T-helper 1 cell treated with Interleukin-12 subunit alpha and Interleukin-12 subunit beta and Interleukin-4 antibody, amounts not matched to agents 30 ng/mL and 1 ng/mL, for 36 hours (primary cell): ENCODE measurements around the gene AKAP1. TPM values are rescaled to one million over a fixed set of nuclear protein-coding genes. Genes with fewer than 3 reads are reported as not detected.
"Not testable (repeated sequence)": the region's sequence is repeated elsewhere in the genome, so short reads cannot be mapped to it uniquely, and the experiment has no call there.

Experiments used
- intact Hi-C: fragments of 100-400 bp; cut with micrococcal nuclease; formaldehyde crosslinking; loops from one replicate; pipeline ENCODE4 v1.15.1; 2024
- total RNA-seq: library from RNA; stranded (reverse); gene quantifications from 2 replicates; pipeline ENCODE4 v1.2.3, GENCODE V29; 2022

The AKAP1 gene
- total RNA-seq, 1 donor from 2014 or later, result 28.1 TPM

DNA sequence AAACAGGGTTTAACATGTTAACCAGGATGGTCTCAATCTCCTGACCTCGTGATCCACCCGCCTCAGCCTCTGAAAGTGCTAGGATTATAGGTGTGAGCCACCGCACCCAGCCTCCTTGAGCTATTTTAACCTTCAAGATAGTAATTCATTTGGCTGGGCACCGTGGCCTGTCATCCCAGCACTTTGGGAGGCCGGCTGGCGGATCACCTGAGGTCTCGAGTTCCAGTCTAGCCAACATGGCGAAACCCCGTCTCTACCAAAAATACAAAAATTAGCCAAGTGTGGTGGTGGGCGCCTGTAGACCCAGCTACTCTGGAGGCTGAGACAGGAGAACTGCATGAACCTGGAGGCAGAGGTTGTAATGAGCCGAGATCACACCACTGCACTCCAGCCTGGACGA is 17.6 kb downstream of the AKAP1 start:
- intact Hi-C loops, result not testable (repeated sequence)

DNA sequence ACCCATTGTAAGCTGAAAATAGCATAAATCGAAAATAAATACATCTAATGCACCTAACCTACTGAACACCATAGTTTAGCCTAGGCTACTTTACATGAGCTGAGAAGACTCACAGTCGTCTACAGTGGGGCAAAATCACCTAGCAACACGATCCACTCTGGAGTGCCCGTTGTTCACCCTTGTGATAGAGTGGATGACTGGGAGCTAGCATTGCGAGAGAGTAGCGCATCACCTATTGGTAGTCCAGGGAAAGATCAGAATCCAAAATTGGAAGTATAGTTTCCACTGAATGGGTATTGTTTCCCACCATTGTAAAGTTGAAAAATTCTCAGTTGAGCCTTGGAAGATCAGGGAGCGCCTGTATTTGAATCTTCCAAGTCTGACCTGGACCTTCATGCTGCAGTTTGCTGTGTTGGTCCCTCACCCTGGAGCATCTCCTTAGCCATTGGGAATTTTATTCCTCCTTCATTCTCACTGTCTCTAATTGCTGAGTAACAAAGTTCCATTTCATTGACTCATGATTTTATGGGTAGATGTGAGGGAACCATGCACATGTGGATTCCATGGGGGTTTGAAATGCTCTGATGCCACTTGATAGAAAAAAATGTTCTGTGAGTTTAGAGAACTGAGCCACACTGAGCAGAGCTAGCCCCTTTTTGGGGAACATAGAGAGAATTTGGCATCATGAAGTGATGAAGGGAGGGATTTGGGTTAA is 19.6 kb downstream of the AKAP1 start:
- intact Hi-C loops, result no loop called here

DNA sequence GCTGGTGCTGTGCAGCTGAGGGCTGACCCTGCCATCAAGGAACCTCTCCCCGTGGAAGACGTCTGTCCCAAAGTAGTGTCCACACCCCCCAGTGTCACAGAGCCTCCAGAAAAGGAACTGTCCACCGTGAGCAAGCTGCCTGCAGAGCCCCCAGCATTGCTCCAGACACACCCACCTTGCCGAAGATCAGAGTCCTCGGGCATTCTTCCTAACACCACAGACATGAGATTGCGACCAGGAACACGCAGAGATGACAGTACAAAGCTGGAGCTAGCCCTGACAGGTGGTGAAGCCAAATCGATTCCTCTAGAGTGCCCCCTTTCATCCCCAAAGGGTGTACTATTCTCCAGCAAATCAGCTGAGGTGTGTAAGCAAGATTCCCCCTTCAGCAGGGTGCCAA is 20.5 kb downstream of the AKAP1 start:
- intact Hi-C loops, result no loop called here

DNA sequence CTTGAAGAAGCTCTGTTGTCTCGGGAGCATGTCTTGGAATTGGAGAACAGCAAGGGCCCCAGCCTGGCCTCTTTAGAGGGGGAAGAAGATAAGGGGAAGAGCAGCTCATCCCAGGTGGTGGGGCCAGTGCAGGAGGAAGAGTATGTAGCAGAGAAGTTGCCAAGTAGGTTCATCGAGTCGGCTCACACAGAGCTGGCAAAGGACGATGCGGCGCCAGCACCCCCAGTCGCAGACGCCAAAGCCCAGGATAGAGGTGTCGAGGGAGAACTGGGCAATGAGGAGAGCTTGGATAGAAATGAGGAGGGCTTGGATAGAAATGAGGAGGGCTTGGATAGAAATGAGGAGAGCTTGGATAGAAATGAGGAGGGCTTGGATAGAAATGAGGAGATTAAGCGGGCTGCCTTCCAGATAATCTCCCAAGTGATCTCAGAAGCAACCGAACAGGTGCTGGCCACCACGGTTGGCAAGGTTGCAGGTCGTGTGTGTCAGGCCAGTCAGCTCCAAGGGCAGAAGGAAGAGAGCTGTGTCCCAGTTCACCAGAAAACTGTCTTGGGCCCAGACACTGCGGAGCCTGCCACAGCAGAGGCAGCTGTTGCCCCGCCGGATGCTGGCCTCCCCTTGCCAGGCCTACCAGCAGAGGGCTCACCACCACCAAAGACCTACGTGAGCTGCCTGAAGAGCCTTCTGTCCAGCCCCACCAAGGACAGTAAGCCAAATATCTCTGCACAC is 21.2 kb downstream of the AKAP1 start:
- intact Hi-C loops, result no loop called here

DNA sequence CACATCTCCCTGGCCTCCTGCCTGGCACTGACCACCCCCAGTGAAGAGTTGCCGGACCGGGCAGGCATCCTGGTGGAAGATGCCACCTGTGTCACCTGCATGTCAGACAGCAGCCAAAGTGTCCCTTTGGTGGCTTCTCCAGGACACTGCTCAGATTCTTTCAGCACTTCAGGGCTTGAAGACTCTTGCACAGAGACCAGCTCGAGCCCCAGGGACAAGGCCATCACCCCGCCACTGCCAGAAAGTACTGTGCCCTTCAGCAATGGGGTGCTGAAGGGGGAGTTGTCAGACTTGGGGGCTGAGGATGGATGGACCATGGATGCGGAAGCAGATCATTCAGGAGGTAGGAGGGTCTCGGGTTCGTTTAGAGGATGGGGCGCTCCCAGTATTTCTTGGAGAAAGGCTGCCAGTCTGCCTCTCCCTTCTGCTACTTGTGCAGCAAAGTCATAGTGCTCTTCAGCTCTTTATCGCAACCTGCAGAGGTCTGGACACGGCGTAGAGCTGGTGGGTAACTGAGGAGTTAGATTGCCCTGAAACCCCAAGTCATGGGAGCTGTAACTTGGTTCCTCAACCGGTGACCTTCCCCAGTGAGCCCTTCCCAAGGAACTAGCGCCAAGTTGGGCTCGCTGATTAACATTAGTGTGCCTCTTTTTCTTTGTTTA is 21.9 kb downstream of the AKAP1 start:
- intact Hi-C loops, result no loop called here

DNA sequence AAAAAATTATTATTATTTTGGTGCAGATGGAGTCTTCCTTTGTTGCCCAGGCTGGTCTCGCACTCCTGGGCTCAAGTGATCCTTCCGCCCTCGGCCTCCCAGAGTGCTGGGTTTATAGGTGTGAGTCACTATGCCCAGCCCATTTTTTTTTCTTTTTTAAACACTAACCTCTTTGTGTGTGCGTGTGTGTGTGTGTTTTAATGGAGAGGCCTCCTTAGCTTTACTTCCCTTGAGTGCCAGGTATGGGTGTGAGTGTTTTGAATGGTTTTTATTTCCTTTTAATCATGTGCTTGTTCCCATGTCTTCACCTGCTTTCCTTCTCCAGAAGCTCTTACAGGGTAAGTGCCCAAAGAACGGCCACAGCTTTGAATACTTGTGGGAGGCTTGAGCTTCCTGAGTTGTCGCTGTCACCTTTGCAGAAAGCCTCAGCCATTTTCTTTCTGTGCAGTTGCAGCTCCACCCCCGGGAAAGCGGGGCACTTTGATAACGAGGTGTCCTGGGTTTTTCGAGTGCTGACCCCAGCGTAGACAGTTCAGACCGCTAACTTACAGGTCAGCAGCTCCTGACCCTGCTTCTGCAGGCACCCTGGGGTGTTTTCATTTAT is 22.6 kb downstream of the AKAP1 start:
- intact Hi-C loops, result no loop called here

DNA sequence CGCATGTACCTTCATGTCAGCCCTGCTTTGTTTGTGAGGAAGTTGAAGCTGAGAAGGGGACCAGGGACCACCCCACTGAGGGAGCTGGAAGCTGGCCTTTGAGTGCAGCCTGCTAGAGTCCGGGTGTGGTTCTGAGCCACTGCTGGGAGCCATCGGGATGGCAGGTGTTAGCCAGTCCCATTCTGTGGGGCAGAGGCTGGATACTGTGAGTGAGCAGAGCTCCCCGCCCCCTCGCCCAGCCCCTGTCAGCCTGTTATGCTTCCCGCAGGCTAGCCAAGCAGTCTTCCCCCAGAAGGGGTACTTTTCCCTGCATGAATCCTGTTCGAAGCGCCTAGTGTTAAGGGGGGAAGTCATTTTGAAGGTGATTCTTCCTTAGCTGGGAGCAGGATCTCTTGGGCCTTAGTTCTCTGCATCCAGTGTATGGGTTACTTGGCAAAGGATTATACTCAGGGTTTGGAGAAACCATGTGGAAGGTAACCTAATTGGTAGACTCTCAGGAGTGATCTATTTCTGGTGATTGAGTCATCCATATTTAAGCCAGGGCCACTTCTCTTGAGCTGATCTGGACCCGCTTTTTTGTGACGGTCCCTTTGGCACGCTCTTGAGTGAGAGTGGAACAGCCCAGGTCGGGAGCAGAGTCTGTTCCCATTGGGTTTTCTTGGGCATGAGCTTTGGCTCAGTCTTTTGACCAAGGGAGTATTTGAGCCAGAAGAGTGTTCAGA is 23.8 kb downstream of the AKAP1 start:
- intact Hi-C loops, result no loop called here

DNA sequence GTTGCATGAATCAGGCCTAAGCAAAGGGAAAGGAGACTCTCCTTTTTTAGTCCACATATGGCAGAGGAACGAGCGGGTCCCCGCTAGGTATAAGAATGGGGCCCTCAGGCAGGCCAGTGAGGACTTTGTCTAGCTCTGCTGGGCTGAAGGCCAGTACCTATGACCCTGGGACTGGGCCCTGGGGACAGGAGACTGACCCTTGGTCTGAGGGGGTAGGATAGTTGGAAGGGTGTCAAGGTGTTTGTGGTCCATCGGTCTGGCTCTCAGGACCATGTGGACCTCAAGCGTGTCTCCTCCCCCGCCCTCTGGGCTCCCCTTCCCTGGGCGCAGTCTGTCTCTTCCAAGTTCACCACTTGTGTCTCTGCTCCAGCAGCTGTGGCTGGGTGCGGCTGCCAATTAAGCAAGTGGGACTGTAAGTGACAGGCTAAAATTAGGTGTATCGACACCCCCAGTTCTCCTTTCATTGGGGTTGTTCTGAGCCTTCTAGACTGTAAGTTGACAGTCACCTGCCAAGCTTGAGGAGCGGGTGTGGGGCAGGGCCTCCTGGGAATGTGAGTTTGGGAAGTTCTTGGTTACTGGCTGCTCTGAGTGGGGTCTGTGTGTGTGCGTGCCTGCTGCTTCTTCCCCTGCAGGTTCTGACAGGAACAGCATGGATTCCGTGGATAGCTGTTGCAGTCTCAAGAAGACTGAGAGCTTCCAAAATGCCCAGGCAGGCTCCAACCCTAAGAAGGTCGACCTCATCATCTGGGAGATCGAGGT is 24.5 kb downstream of the AKAP1 start:
- intact Hi-C loops, result no loop called here

DNA sequence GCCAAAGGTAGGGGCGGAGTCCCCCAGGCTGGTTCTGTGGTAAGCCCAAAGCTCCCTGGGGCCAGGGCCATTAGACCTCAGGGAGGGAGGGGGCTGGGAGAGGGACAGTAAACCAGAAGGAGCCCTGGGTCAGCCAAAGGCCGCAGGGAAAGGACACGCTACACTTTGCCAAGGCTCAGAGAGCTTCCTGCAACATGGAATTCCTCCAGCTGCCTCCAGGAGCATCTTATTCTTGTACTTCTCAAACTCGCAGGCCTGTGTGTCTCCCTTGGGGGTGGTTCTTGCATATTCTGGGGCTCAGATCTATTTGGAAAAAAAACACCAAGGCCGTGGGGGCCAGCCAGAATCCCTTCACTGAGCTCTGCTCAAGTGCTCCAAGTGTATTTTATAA is 25.1 kb downstream of the AKAP1 start:
- intact Hi-C loops, result no loop called here

DNA sequence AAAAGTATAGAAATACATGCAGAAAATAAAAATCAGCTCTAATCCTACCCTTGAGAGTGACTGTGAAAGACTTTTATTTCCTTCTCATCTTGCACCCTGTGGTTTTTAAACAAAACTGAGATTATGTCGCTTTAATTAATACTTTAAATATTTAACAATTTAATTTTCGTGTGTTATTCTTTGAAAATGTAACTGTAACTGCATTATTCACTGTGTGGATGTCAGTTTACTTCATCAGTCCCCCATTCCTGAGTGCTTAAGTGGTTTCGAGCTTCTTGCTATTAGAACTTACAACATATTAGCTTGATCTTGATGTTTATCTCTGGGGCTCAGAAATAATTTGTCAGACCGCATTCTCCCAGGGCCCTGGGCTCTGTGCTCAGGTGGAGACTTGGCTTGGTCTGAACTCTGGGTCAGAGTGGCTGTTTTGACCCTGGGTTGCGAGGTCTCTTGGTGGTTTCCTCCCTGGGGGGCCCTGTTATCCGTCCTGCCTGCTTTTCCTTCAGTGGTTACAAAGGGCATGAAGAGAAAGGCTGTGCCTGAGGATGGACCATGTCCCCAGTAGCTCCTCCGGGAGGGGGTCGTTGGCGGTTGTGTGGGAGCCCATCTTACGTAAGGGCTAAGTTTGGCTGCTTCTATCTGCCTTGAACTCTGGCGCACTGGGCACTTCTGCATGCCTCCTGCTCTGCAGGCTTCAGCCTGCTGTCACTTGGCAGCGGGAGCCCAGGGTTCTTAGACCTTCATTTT is 25.7 kb downstream of the AKAP1 start:
- intact Hi-C loops, result no loop called here

DNA sequence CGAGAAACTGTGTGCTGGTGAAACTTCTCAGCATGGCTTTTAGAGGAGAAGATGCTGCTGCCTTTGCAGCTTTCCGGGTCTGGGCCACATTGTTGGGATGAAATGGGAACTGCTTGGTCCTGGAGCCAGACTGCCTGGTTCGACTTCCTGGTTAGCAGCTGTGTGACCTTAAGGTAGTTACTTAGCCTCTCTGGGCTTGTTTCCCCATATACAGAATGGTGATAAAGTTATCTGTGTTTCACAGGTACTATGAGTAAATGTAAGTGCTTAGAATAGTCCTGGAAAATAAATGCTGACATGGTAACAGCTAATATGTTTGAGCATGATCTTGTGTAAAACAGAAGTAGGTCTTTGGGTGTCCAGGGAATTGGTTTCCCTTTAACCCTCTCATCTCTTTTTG is 26.3 kb downstream of the AKAP1 start:
- intact Hi-C loops, result no loop called here

DNA sequence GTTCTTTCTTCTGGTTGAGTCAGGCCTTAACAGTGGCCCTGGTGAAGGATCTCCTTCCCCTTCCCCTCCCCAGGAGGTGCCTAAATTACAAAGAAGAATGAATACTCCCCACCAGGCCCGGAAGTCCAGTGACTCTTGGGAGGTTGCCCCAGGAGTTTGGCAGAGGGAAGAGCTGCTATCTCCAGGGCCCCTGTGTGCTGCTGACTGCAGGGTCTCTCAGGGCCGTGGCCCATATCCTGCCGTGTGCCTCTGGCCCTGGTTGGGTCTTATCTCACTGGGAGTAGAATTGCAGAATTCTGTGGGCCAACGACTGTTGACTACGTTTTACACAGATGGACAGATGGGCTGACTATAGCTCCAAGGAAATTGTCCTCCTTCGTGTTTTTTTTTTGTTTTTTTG is 28.0 kb downstream of the AKAP1 start:
- intact Hi-C loops, result no loop called here

DNA sequence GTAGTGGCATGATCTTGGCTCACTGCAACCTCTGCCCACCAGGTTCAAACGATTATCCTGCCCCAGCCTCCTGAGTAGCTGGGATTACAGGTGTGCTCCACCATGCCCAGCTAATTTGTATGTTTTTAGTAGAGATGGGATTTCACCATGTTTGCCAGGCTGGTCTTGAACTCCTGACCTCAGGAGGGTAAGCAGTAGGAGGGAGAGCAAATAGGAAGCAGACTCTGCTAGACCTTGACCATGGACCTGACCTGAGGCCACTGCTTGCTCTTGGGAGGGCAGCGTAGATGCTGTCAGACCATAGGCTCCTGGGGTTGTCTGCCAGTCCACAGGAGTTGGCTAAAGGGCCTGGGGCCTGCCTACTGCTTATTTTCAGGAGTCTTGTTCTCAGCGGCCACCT is 28.6 kb downstream of the AKAP1 start:
- intact Hi-C loops, result loop anchor here (2.0 kb wide), 1 partner anchor 103 kb away; no protein-coding TSS in a partner anchor

DNA sequence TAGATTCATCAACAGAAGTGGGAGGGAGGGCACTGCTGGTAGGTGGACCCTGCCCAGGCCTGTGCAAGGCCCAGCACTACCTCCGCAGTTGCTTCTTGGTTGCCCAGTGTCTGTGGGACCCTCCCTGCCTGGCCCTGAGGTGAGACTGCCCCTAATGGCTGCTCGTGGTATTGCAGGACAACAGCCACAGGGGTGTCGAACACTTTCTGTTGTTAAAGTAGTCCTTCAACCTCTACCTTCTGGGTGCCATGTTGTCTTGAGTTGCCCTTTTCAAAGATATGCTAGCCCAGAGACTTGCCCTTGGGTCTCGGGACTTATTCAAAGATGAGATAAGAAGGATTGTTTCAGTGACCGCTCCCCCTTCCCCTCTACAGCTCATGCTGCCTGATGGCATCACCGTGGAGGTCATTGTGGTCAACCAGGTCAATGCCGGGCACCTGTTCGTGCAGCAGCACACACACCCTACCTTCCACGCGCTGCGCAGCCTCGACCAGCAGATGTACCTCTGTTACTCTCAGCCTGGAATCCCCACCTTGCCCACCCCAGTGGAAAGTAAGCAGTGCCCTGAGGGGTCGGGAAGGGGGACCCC is 29.1 kb downstream of the AKAP1 start:
- intact Hi-C loops, result loop anchor here (2.0 kb wide), 1 partner anchor 103 kb away; no protein-coding TSS in a partner anchor

DNA sequence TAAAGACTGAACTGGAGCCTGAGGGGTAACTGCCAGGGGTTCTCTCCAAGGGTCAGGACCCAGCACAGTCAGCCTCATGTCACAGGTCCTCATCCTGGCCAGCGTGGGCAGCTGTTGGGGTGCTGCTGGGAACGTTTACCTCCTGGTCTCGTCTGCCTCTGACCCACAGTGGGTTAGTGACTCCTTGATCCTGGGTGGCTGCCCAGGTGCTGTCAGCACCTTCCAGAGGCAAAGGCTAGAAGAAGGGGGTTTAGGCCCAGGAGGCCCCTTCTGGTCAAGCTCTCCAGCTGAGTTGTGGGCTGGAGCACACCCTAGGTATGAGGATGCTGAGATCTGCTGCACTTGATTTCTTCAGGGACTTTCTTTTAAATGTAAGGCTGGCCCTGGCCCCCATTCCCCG is 30.3 kb downstream of the AKAP1 start:
- intact Hi-C loops, result loop anchor here (2.0 kb wide), 1 partner anchor 105 kb away; no protein-coding TSS in a partner anchor

DNA sequence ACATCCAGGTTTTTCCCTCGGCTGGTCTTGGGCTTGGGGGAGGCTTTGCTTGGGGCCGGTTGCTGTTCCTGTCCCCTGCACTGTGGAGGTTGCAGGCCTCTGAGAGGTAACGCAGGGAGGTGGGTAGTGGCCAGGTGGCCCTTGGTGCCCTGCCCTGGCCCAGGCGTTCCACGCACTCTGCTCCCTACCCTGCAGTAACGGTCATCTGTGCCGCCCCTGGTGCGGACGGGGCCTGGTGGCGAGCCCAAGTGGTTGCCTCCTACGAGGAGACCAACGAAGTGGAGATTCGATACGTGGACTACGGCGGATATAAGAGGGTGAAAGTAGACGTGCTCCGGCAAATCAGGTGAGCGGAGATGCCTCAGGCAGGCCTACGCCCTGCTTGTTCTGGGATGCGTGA is 30.9 kb downstream of the AKAP1 start:
- intact Hi-C loops, result loop anchor here (2.0 kb wide), 1 partner anchor 105 kb away; no protein-coding TSS in a partner anchor

DNA sequence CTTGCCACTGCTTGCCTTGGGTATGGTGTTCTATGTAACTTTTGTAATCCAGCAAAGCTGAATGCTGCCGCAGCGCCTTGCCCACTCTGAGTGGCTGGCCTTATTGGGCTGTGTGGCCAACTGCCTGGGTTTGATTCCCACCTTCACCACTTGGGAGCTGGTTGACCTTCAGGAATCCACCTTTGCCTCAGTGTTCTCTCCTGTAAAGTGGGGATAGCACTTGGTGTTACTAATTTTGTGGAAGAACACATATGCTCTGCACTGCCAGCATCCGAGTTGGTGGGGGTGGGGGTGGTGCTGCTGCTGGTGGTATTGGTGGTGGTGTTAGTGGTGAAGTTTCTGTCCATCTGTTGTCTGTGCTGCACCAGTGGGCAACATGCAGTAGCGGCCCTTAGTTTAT is 32.8 kb downstream of the AKAP1 start:
- intact Hi-C loops, result no loop called here

DNA sequence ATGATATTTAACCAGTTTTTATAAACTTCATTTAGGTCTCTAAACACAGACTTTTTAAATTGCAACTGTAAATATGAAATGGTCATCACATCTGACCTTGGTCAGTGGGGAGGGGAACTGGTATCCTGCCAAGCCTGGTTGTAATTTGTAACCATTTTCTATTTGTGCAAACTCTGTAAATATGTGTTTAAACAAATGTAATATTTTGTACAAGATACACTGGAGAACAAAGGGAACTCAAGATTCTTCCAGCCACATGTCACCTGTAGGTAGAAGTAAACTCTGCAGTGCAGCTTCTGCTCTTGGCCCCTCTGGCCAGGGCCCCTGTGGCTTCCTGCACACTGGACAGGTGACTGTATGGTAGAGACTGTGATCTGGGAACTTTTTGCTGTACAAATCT is 35.8 kb downstream of the AKAP1 start:
- intact Hi-C loops, result no loop called here

DNA sequence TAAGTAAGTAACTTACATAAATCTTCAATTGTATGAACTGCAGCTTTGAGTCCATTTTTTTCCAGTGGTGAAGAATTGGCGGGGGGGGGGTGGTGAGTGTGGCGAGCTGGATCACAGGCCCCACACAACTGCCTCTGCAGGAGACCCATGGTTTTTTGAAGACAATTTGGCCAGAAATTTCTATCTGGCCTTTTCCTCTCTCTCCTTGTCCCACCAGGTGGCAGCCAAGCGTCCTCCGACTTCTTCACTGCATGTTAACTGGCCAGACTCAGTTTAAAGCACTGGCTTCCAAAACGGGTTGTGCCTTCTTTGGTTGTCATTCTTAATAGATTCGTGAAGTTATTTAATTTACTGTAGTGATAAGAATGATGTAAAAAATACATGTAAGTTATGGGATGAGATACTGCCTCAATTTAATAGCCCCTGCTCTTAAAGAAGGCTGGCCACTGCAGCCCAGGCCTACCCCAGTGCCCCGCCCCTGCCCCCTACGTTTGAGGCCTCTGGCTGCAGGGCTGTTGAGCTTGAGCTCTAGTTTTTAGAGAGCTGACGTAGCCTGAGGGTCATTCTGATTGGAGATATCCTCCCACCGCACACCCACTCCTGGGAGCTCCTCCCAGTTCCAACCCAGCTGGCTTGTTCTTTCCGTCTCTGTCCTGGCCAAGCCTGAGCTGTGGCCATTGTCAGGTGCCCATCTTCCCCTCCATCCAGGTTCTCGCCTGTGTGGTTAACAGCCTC is 36.4 kb downstream of the AKAP1 start:
- intact Hi-C loops, result no loop called here
